ENCODE data around the gene TMEM39A.

TMEM39A gene

DNA sequence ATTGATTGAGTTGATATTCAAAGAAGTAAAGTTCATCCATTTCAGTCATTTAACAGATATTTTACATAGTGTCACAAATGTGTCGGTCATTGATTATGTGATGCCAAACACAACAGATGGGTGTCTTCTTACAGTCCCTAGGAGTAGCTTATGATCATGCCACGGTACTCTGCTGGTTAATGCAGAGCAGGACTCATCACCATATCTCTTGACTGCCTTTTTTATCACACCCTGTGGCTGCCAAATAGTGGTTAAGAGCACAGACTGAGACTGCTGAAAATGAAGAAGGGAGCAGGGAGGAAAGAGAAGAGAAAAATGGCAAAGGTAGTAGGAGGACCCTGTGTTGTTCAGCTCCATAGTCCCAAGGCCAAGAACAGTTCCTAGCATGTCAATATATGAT is 22.1 kb upstream of the TMEM39A start:
- H3K4me3 ChIP-seq (ENCODE audit: low read length) = no peak overlapping the region
- TF ChIP-seq, protein P1, sequence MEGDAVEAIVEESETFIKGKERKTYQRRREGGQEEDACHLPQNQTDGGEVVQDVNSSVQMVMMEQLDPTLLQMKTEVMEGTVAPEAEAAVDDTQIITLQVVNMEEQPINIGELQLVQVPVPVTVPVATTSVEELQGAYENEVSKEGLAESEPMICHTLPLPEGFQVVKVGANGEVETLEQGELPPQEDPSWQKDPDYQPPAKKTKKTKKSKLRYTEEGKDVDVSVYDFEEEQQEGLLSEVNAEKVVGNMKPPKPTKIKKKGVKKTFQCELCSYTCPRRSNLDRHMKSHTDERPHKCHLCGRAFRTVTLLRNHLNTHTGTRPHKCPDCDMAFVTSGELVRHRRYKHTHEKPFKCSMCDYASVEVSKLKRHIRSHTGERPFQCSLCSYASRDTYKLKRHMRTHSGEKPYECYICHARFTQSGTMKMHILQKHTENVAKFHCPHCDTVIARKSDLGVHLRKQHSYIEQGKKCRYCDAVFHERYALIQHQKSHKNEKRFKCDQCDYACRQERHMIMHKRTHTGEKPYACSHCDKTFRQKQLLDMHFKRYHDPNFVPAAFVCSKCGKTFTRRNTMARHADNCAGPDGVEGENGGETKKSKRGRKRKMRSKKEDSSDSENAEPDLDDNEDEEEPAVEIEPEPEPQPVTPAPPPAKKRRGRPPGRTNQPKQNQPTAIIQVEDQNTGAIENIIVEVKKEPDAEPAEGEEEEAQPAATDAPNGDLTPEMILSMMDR (IDR thresholded peaks at IDR 0.05; ENCODE audit: insufficient read depth, low read depth, low read length, missing control alignments) = no peak
- DNase-seq (ENCODE audit: low read depth) = no peak

DNA sequence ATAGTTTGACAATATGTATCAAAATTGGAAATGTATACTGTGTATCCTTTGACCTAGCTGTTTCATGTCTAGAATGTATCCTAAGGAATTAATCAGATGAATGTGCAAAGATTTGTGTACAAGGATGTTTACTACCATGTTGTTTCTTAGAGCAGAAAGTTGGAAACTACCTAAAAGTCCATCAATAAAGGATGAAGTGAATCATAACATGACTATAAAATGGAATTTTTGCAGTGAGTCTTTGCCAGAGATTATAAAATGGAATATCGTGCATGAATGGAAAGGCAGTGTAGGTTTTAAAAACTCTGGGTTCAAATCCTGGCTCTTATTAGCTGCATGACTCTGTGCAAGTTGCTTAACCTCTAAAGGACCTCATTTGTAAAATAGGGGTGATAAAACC is 19.7 kb upstream of the TMEM39A start:
- TF ChIP-seq, protein P1 (IDR thresholded peaks at IDR 0.05; ENCODE audit: insufficient read depth, low read depth, low read length, missing control alignments) = no peak
- no peak overlapping the region for H3K4me3 ChIP-seq (ENCODE audit: low read length)
- DNase-seq (ENCODE audit: low read depth) = no peak

DNA sequence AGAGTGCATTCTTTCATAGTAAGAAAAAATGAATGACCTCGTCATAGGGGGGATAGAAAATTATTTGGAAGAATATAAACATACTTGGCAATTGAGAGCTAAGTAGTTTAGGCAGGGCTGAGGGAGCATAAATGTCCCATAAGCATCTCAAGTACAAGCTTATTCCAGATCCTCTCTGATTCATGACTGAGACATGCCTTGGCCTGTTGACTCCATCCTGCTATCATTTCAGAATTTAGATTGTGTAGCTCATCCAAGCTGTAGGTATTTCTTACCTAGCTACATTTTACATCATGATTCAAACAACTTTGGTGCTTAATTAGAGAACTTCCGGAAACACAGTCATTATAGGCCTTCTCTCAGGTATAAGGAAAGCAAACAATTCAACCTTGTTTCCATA is 17.7 kb upstream of the TMEM39A start:
- DNase-seq (ENCODE audit: low read depth) = peak; percentile 92
- TF ChIP-seq, protein P1 (IDR thresholded peaks at IDR 0.05; ENCODE audit: insufficient read depth, low read depth, low read length, missing control alignments) = no peak
- no peak overlapping the region for H3K4me3 ChIP-seq (ENCODE audit: low read length)

DNA sequence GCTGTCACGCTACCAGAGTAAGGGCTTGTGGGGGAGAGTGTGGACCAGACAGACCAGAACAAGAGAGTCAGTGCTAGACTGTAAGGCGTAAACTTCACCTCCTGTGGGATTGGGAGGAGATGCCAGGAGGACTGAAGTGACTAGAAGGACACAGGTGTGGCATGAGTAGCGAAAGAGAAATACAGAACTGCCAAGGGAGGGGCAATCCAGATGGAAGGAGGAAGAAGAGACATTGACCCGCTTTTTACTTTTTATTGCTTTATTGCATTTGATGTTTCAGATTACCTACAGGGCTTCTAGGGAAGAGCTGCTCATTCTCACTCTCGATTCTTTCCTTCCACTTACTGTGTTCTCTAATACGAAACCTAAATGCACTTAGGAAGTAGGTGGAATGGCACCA is 7.5 kb upstream of the TMEM39A start:
- no peak overlapping the region for H3K4me3 ChIP-seq (ENCODE audit: low read length)
- TF ChIP-seq, protein P1 (IDR thresholded peaks at IDR 0.05; ENCODE audit: insufficient read depth, low read depth, low read length, missing control alignments) = no peak
- no peak for DNase-seq (ENCODE audit: low read depth)

DNA sequence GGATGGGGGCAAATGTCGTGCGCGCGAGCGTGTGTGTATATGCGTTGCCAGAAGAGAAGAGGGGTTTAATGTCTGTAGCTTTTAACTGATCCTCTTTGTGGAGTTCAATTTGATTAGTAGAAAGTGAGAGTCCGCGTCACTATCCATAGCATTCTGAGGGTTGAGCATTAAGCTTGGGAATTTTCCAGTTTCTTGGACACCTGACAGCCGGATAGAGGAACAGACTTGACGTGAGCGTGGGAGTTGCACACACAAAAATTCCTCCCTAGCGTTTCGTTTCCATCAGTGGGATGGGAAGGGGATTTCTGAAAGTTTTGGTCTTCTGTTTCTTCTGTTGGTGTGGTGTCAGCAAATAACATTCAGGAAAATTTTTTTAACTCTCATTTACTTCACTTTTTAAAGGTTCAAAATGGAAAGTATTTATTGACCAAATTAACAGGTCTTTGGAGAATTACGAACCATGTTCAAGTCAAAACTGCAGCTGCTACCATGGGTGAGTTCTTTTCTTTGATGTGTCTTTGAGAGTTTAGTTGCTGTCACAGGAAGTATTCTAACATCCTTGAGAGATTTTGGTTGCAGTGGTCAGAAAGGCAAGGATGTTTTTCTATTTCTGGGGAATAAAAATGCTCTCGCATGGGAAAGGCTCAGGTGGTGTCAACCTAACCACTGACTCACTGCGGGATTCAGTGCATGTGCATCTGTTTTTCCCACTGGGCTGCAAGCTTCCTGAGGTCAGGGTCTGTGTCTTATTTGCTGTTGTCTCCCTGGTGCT is 6.2 kb upstream of the TMEM39A start:
- peak overlapping the region; percentile 92 for H3K4me3 ChIP-seq (ENCODE audit: low read length)
- TF ChIP-seq, protein P1 (IDR thresholded peaks at IDR 0.05; ENCODE audit: insufficient read depth, low read depth, low read length, missing control alignments) = no peak
- DNase-seq (ENCODE audit: low read depth) = peak; percentile 24

DNA sequence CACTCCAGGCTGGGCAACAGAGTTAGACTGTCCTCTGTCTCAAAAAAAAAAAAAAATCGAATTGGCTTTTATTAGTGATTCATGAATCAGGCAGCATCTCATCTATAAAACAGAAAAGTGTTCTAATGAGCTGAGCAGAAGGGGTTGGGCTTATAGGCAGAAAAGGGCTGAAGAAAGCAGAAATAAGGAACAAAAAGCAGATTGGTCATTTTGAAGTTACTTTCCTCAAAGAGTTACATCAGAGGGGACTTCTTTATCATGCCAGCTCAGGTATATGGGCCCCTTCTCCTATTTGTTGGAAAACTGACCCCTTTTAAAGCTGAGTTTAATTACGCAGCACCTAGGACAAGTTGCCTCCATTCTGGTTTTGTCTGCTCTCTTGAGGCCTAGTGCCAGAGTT is 4.6 kb upstream of the TMEM39A start:
- peak overlapping the region; percentile 92 for H3K4me3 ChIP-seq (ENCODE audit: low read length)
- TF ChIP-seq, protein P1 (IDR thresholded peaks at IDR 0.05; ENCODE audit: insufficient read depth, low read depth, low read length, missing control alignments) = no peak

DNA sequence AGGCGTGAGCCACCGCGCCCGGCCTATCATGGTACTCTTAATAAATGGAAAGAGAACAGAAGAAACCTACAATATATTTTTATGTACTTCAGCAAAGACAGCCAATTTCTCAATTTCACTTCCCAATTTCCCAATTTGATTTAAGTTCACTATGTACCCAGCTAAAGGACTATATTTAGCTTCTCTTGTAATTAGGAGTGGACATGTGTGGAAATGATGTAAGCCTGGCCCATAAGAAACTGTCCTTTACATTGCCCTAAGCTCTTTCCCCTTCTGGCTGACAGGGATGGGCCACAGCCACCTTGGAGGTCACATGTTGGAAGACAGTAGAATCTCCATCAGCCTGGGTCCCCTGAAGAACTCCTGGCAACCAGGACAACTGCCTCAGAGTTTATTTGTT is 6.2 kb downstream of the TMEM39A start:
- DNase-seq (ENCODE audit: low read depth) = no peak
- TF ChIP-seq, protein P1 (IDR thresholded peaks at IDR 0.05; ENCODE audit: insufficient read depth, low read depth, low read length, missing control alignments) = no peak
- no peak overlapping the region for H3K4me3 ChIP-seq (ENCODE audit: low read length)

More for the DNA sequence above, 4.6 kb upstream of the TMEM39A start:
- DNase-seq (ENCODE audit: low read depth) = no peak
